EH (cell line): ENCODE data around the gene GDPD1.
"Not testable (repeated sequence)": the region's sequence is repeated elsewhere in the genome, so short reads cannot be mapped to it uniquely, and the experiment has no call there.

Source experiments
- DNase-seq: peaks from one replicate; pipeline ENCODE4 v3.0.0-alpha.2; 2015; ENCODE audit warnings: low read depth

GDPD1 gene

GRCh38 chr17:59220328-59221158 lies at the start of gene GDPD1:
GDPD1 (plus strand) TSS chr17:59220511; CDS start chr17:59220610, 99 bp downstream.
- DNase-seq = peak; percentile 92

DNA sequence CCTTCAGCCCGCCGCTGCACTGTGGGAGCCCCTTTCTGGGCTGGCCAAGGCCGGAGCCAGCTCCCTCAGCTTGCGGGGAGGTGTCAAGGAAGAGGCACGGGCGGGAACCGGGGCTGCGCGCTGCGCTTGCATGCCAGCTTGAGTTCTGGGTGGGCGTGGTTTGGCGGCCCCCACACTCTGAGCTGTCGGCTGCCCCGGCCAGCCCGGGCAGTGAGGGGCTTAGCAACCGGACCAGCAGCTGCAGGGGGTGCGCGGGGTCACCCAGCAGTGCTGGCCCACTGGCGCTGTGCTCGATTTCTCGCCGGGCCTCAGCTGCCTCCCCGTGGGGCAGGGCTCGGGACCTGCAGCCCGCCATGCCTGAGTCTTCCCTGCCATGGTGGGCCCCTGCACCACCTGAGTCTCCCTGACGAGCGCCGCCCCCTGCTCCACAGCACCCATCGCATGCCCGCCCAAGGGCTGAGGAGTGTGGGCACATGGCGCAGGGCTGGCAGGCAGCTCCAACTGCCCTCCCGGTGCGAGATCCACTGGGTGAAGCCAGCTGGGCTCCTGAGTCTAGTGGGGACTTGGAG lies 47.8 kb upstream of the GDPD1 start:
- no peak for DNase-seq

GRCh38 chr17:59174671-59175070 lies 45.6 kb upstream of the GDPD1 start:
- no peak for DNase-seq

DNA sequence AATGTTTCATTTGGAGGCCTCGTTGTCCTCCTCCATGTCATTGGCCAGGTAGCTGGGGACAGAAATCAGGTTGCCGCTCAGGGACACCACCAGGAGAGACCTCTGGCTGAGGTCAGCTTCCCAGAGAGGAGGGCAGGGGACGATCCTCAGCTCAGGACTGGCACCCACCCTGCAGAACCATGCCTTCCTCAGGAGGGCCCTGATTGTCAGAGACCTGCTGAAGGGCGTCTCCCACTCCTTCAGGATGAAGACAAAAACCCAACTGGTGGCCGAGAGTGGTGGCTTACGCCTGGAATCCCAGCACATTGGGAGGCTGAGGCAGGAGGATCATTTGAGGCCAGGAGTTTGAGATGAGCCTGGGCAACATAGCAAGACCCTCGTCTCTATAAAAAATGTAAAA lies 45.2 kb upstream of the GDPD1 start:
- no peak for DNase-seq

GRCh38 chr17:59178266-59178985 lies 41.9 kb upstream of the GDPD1 start:
- DNase-seq = peak; percentile 27

- not testable (repeated sequence) for DNase-seq
Measured at GRCh38 chr17:59179601-59180000, 40.7 kb upstream of the GDPD1 start.

- DNase-seq = no peak
Measured at GRCh38 chr17:59180626-59181025, 39.7 kb upstream of the GDPD1 start.

- DNase-seq = no peak
Measured at GRCh38 chr17:59181481-59181880, 38.8 kb upstream of the GDPD1 start.

DNA sequence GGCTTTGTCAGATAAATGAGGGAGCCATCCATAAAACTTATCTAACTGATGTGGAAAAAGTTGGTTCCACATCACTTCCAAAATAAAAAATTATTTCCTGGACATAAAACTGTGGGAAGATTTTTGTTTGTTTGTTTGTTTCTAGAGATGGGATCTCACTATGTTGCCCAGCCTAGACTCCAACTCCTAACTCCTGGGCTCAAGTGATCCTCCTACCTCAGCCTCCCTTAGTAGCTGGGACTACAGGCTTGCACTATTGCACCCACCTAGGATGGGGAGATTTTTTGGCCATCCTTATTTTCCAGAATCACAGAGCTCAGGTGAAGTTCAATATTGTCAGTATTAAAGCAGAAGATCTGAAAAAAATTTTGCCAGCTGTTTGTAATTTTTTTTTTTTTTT lies 34.3 kb upstream of the GDPD1 start:
- DNase-seq = no peak

- no peak for DNase-seq
Measured at GRCh38 chr17:59186850-59187249, 33.5 kb upstream of the GDPD1 start.

GRCh38 chr17:59190806-59191205 lies 29.5 kb upstream of the GDPD1 start:
- no peak for DNase-seq

DNA sequence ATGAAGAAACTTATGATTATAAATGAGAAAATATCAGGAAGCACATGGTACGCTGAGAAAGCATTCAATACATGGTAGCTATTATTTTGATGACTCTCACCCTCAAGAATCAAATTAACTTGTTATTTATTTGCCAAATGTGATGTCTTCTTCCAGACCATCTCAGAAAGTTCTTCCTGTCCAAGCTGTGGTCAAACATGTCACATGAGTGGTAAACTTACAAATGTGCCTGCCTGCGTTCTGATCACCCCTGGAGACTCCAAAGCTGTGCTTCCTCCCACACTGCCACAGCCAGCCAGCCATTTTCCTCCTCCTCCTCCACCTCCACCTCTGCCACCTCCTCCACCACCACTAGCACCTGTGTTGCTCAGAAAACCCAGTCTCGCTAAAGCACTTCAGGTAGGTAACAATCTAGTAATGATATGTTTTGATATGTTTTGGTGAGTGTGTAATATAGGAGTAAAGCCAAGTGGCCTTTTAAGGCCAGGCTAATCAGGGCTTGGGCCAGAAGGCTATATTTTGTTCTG lies 26.9 kb upstream of the GDPD1 start:
- DNase-seq = no peak

DNA sequence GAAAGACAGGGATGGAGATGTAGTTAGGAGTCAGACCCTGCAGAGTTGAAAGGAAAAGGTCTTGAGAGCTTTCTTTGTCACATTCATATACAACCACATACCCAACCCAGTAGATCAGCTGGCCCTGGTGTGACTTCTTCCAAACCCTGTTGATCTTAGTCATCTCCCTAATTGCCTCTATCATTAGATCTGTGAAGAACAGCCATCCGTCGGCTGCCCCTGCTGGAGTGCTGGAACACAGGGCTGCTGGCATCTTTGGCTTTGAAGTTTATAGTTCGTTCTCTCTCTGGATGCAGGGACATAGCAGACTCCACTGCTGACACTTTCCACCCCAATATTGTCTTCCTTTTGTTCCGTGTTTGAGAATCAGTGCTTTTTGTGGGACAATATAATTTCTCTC lies 20.9 kb upstream of the GDPD1 start:
- DNase-seq = no peak

DNA sequence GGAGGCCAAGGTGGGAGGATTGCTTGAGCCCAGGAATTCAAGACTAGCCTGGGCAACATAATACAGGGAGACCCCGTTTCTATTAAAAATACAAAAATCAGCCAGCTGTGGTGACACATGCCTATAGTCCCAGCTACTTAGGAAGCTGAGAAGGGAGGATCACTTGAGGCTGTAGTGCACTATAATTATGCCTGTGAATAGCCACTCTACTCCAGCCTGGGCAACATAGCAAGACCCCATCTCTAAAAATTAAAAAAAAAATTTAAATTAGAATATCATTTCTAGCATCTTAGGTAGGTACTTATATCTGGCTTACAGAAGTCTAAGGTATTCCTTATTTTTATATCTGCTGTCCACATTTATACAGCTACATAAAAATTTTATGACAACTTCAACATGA lies 18.0 kb upstream of the GDPD1 start:
- DNase-seq = no peak

GRCh38 chr17:59219370-59219769 lies 941 bp upstream of the GDPD1 start:
- DNase-seq = no peak

DNA sequence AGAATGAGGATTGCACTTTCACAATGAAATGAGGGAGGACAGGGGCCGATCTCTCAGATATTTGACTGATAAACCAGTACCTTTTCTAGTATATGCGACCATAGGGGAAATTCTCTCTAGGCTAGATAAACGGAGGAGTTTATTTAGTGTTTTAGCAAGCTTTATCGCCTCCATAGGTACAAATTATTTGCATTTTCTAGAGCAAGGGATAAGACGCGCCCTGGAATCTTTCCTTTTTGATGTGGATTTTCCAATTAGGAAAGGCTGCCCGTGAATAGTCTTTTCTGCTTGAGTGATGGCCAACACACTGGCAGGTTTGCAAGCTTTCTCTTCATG lies 351 bp upstream of the GDPD1 start:
- no peak for DNase-seq

DNA sequence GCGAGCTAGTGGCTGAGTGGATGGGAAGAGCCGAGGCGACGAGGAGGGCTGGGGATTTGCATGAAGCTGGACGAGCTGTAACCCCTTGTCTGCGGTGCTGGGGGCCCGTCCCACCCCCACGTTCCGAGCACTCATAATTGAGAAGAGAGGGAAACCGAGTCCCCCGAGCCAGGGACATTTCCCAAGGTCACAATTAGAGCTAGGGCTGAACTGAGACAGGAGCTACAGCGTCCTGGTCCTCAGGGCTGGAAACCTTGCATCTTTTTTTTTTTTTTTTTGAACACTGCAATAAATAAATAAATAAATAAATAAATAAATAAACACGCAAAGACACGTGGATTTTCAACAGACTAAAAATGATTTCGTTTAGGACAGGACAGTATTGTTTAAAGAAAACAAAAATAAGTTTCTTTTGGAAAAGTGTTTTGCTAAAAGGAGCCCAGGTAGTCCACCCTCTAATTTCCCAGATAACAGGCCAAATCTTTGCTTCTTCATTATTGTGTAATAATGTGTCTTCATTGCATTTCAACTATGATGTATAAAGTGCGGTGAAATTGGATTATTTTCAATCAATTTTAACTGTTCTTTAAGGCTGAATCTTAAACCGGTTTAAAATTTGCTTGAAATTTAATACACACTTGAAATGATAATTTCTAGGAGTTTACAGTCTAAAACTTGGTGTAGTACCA lies 992 bp downstream of the GDPD1 start:
- DNase-seq = no peak

- DNase-seq = no peak
Measured at GRCh38 chr17:59223813-59224212, 3.5 kb downstream of the GDPD1 start.

GRCh38 chr17:59228588-59228987 lies 8.3 kb downstream of the GDPD1 start:
- not testable (repeated sequence) for DNase-seq

DNA sequence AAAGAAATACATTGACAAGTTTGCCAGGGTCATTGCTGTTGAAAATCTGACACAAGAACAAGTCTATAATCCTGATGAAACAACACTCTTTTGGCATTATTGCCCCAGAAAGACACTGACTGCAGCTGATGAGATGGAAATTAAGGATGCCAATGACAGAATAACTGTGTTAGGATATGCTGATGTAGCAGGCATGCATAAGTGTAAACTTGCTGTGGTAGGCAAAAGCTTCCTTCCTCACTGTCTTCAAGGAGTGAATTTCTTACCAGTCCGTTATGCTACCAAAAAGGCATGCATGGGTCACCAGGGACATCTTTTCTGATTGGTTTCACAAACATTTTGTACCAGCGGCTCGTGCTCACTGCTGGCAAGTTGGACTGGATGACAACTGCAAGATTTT lies 10.5 kb downstream of the GDPD1 start:
- DNase-seq = no peak

- DNase-seq = no peak
Measured at GRCh38 chr17:59234631-59235030, 14.3 kb downstream of the GDPD1 start.

DNA sequence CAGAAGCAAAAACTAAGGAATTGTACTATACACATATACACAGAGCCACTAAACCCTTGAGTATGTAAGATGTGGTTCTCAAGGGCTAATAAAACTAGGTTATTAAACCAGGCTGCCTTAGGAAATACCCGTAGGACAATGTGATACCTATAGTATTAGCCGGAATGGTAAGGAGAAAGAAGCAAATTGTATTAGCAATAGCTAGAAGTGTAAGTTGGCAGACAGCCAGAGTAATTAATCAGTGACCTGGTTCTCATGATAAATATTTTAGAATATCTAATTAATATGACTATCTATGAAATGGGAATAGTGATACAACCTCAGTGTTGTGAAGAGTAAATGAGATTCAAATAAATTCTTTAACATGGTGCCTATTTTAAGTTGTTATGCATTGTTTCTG lies 18.6 kb downstream of the GDPD1 start:
- no peak for DNase-seq
